BE2C (cell line): ENCODE data around the gene C1orf105.
A peak's percentile ranks its signal among the peaks of the same experiment; 100 is the strongest.

Source experiments
- DNase-seq: peaks from one replicate; pipeline ENCODE4 v3.0.0-alpha.2; 2020
- H3K27me3 ChIP-seq: fragments of 250-450 bp; sonication (Bioruptor Pico); 2 replicates; pipeline ENCODE4 v1.5.1; 2020; ENCODE audit warnings: mild to moderate bottlenecking
- H3K36me3 ChIP-seq: fragments of 250-450 bp; sonication (Bioruptor Pico); 2 replicates; pipeline ENCODE4 v1.5.1; 2020; ENCODE audit warnings: mild to moderate bottlenecking
- H3K4me1 ChIP-seq: fragments of 250-450 bp; sonication (Bioruptor Pico); 2 replicates; pipeline ENCODE4 v1.5.1; 2020
- H3K4me3 ChIP-seq: 2 replicates; pipeline ENCODE4 v1.5.1; 2011; ENCODE audit warnings: low read depth, low read length
- H3K9me3 ChIP-seq: fragments of 250-450 bp; sonication (Bioruptor Pico); 2 replicates; pipeline ENCODE4 v1.5.1; 2020
- CTCF ChIP-seq: IDR thresholded peaks from 2 replicates; pipeline ENCODE4 v1.5.1; 2012; ENCODE audit warnings: mild to moderate bottlenecking, low read depth, low read length

C1orf105 gene

DNA sequence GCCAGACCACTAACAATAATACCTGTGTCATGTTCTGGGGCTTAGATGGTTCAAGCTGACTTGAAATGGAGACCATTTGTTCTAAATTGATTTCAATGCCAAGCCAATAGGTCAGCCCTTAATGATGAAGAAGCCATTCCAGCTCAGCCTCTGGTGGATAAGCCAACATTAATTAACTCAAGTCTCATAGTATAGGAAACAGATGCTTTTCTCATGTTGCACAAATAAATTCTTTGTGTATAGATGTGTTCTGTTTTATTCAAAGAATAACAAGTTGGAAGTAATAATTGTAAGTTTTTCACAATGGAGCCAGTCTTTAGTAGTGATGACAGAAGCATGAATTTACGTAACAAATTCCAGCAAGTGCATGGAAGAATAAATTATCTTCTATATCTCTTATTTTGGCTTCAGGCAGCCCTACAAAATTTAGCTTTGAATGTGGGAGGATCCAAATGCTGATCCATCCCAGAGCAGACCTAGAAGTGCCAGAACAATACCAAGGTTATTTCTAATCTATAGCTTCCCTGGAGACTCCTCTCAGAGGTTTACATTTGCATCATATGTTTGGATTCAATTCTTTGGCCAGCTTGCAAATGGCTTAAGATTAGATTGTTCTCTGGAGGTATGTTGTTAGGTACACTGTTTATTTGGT lies 42.2 kb upstream of the C1orf105 start:
- no peak overlapping the region for H3K4me3 ChIP-seq
- TF ChIP-seq CTCF: no peak
- H3K36me3 ChIP-seq: no peaks in the 10 kb centered on the region
- H3K27me3 ChIP-seq: no peaks in the 10 kb centered on the region
- no peaks in the 10 kb centered on the region for H3K9me3 ChIP-seq
- DNase-seq: peak; percentile 31
- H3K4me1 ChIP-seq: peaks cover 14% of the 10 kb centered on the region

GRCh38 chr1:172380441-172381244 lies 39.8 kb upstream of the C1orf105 start:
- no peaks in the 10 kb centered on the region for H3K36me3 ChIP-seq
- TF ChIP-seq CTCF: no peak
- peaks cover 14% of the 10 kb centered on the region for H3K4me1 ChIP-seq
- H3K9me3 ChIP-seq: no peaks in the 10 kb centered on the region
- H3K4me3 ChIP-seq: no peak overlapping the region
- DNase-seq: no peak
- H3K27me3 ChIP-seq: no peaks in the 10 kb centered on the region

- no peaks in the 10 kb centered on the region for H3K36me3 ChIP-seq
- no peaks in the 10 kb centered on the region for H3K27me3 ChIP-seq
- H3K9me3 ChIP-seq: no peaks in the 10 kb centered on the region
- no peak overlapping the region for H3K4me3 ChIP-seq
- peaks cover 14% of the 10 kb centered on the region for H3K4me1 ChIP-seq
- no peak for DNase-seq
- no peak for TF ChIP-seq CTCF
Measured at GRCh38 chr1:172381946-172382345, 38.5 kb upstream of the C1orf105 start.

- Histone ChIP-seq H3K9me3 (no peaks in the 10 kb centered on the region), H3K36me3 (no peaks in the 10 kb centered on the region), H3K27me3 (no peaks in the 10 kb centered on the region), H3K4me1 (peaks cover 14% of the 10 kb centered on the region), H3K4me3 (no peak overlapping the region)
- DNase-seq: no peak
- TF ChIP-seq CTCF: no peak
Measured at GRCh38 chr1:172382406-172382805, 38.1 kb upstream of the C1orf105 start.

DNA sequence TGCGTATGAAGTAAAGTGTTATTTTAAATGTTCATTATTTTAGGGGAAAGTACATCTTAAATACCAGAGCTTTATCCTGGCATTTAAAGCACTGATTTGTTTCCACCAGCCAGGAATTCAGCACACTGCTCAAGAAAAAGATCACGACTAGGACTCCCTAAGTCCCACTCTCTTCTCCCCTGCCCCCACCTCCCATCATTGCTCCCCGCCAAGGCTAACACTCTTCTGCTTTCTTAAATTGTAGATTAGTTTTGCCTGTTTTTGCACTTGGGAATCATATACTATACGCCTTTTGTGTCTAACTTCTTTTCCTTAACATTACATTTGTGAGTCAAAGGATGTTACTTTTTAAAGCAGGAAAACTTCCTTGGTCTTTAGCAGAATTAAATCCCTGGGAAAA lies 37.5 kb upstream of the C1orf105 start:
- no peak for TF ChIP-seq CTCF
- H3K9me3 ChIP-seq: no peaks in the 10 kb centered on the region
- no peaks in the 10 kb centered on the region for H3K36me3 ChIP-seq
- peaks cover 10% of the 10 kb centered on the region for H3K4me1 ChIP-seq
- no peaks in the 10 kb centered on the region for H3K27me3 ChIP-seq
- no peak overlapping the region for H3K4me3 ChIP-seq
- no peak for DNase-seq

GRCh38 chr1:172383536-172383935 lies 36.9 kb upstream of the C1orf105 start:
- Histone ChIP-seq H3K4me1 (peaks cover 8% of the 10 kb centered on the region), H3K27me3 (no peaks in the 10 kb centered on the region), H3K9me3 (no peaks in the 10 kb centered on the region), H3K36me3 (no peaks in the 10 kb centered on the region), H3K4me3 (no peak overlapping the region)
- no peak for TF ChIP-seq CTCF
- no peak for DNase-seq
